Measurements from ENCODE around the gene EFCAB5.
"Not testable (repeated sequence)": the region's sequence is repeated elsewhere in the genome, so short reads cannot be mapped to it uniquely, and the experiment has no call there.

The EFCAB5 gene

GRCh38 chr17:30021708-30022317, 80.4 kb downstream of the EFCAB5 start:
- DNase-seq, result peak; percentile 9

GRCh38 chr17:30025325-30025724, 83.9 kb downstream of the EFCAB5 start:
- not testable (repeated sequence) for DNase-seq

GRCh38 chr17:30027676-30028075, 86.2 kb downstream of the EFCAB5 start:
- DNase-seq, result no peak

GRCh38 chr17:30031214-30031869, 89.9 kb downstream of the EFCAB5 start:
- no peak for DNase-seq

GRCh38 chr17:30035369-30035768, 93.9 kb downstream of the EFCAB5 start:
- no peak for DNase-seq

DNA sequence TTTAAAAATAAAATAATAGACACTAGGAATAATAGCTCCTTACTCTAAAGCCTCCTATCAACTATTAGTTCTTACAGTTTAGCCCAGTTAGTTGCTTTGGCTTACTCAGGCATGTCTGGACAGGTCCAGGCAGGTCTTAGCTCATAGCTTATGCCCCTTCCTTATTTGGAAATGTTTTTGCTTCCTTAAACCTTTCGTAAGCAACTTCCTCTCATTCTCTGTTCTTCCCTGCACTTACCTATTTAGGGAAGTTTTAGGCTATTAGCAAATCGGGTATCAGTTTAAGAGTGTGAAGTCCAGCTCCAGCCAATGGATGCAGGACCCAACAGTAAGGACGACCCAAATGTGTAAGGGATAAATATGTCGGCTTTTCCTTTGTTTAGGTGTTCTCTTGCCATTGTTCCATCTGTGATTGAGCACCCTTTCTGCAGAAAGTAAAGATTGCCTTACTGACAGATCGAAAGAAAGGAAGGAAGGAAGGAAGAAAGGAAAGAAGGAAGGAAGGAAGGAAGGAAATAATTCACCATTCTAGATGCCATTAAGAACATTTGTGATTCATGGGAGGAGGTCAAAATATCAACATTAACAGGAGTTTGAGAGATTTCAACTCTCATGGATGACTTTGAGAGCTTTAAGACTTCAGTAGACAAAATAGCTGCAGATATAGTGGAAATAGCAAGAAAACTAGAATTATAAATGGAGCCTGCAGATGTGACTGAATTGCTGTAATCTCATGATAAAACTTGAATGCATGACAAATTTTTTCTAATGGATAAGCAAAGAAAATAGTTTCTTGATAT, 99.5 kb downstream of the EFCAB5 start:
- peak; percentile 8 for DNase-seq

GRCh38 chr17:30041551-30041950, 100.1 kb downstream of the EFCAB5 start:
- no peak for DNase-seq

- no peak for DNase-seq
Measured at GRCh38 chr17:30062372-30062771, 120.9 kb downstream of the EFCAB5 start.

DNA sequence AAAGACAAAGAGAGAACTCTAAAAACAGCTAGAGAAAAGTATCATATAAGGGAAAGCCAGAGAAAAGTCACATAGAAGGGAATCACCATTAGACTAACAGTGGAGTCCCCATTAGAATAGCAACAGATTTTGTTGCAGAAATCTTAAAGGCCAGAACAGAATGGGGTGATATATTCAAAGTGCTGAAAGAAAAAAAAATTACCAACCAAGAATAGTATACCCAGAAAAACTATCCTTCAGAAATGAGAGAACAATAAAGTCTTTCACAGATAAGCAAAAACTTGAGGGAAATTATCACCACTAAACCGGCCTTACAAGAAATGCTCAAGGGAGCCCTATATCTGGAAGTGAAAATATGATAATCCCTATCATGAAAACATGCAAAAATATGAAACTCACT, 123.3 kb downstream of the EFCAB5 start:
- DNase-seq, result no peak

- DNase-seq, result no peak
Measured at GRCh38 chr17:30068465-30068864, 127.0 kb downstream of the EFCAB5 start.

DNA sequence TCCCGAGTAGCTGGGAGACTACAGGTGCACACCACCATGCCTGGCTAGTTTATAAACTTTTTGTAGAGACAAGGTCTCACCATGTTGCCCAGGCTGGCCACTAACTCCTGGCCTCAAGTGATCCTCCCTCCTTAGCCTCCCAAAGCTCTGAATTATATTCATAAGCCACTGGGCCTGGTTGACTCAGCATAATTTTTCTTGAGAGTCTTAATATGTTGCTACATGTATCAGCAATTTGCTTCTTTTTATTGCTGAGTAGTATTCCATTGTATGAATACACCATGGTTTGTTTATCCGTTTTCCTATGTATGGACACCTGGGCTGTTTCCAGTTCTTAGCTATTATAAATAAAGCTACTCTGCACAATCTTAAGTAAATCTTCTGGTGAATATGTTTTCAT, 132.8 kb downstream of the EFCAB5 start:
- DNase-seq, result no peak

DNA sequence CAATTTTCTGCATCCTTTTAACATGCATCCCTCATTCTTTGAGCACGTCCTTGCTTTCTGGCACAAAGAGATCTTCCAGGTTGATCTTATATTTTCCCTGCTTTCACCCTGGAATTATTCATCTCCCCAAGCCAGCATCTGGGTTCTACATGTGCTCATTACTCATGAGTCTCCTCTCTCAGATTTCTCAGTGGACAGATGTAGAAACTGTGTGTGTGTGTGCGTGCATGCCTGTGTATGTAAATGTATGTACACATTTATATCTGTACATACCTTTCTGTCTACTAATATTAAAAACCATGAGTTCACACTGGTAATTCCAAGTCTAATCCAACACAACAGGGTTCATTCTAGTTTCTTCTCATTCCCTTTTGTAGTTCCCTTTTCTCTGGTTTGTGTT, 133.3 kb downstream of the EFCAB5 start:
- DNase-seq, result no peak

DNA sequence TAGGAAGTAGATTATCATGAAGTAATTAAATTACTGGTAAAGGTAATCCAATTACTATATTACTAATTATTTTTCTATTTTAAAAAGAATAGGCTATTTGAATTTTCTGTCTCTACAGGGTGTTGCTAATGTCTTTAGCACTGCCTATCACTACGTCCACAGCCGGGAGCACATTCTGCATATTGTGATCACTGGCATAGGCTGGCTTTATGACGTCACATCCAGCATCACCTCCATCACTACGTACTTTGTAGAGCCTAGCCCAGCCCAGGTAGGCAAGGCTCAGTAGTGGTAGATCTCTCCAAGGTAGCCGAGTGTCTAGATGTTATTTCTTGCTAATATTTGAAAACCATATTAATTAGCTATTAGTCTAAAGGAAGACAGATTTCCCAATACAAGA, 141.3 kb downstream of the EFCAB5 start:
- no peak for DNase-seq

DNA sequence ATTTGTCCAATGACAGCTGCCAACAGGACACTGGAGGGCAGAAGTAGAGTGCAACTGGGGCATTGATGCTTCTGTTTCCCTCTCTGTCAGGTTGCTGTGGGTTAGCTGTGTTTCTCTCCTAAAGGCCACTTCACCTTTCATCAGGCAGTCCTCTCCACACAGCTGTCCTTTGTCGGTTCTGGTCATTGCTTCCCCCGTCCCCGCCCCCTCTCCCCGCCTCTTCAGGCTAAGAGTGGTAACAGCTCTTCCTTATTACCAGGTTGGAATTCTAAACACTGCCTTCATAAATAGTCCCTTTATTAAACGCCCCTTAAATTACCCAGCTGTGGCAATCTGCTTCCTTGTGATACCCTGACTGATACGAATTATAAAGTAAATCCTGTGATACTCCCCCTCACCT, 143.4 kb downstream of the EFCAB5 start:
- DNase-seq, result peak; percentile 47

DNA sequence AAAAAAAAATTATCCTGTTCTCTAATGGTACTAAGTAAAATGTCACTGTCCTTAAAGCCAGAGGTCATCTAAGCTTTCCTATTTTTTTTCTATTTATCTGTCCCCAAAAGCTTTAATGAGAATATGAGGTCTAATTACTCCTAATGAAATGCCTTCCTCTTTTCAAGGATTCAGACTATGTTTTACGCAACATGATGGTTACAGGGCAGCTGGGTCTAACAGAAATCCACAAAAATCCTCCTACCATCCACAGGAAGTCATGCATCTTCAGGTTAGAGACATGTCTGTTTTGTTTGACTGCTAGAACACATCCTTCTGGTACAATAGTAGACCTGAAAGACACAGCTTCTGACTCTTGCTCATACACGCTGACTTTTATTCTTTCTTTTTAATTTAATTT, 145.5 kb downstream of the EFCAB5 start:
- DNase-seq, result no peak

DNA sequence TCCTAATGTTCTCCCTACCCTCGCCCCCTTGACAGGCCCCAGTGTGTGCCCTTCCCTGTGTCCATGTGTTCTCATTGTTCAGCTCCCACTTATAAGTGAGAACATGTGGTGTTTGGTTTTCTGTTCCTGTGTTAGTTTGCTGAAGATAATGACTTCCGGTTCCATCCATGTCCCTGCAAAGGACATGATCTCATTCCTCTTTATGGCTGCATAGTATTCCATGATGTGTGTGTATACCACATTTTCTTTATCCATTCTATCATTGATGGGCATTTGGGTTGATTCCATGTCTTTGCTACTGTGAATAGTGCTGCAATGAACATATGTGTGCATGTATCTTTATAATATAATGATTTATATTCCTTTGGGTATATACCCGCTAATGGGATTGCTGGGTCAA, 146.0 kb downstream of the EFCAB5 start:
- not testable (repeated sequence) for DNase-seq

GRCh38 chr17:30091121-30091670, 149.8 kb downstream of the EFCAB5 start:
- DNase-seq, result no peak

- no peak for DNase-seq
Measured at GRCh38 chr17:30091771-30092170, 150.3 kb downstream of the EFCAB5 start.

- DNase-seq, result no peak
Measured at GRCh38 chr17:30092886-30093285, 151.5 kb downstream of the EFCAB5 start.

DNA sequence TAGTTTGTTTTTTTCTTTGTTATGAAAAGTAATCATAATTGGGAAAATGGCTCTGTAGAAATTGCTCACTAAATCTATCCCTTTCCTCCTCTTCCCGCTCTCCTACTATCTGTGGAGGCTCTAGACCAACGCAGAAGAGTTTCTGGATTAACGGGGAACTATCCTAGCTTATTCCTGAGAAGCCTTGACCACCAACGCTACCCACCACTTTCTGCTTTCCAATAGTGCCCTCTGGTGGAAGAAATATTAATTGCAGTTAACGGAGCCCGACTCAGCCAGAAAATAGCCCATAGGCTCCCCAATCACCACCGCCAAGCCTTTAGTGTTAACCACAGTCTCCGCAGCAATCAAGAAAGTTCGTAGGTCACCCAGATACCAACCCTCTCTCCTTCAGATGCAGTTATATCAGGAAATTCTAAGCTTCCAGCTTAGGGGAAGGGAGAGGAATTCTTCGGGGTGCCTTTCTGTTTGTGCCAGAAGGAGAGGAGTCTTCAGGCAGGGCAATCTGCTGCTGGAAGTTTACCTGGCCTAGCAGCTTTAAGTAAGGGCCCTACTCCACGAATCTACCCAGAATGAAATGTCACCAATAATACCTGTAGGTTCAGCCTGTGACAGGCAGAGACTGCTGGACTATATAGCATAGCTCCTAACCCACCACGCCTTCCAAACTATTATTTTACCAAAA, 152.2 kb downstream of the EFCAB5 start:
- DNase-seq, result no peak

DNA sequence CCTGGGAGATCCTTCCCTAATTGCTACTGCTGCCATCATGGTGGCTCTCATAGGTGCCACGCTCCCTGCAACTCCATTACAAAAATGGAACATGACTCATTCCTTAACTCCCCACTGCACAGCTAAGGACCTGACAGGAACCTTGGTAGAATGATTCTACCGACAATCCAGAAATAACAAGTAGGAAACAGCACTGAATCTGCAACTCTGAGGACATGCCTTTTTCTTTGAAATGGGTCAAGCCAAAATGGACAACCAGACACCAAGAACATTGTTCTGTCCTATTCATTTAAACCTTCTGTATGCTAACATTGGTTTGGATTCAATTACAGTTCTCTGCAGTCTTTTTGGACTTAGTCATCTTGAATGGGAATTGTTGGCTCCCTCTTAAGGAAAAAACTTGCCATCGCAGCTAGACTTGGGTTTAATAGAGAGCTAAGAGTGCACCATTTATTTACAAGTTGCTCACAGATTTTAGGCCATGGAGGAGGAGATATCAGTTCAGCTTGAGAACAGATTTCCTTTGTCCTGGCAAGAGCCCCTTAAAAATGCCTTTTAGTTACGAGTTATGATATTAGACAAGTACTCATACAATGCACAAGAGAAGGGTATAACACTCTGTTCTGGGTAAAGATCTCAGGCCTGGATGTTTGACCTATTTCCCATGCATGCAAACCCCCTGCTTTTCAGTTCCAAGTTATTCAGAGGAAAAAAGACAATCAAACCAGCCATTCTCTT, 154.2 kb downstream of the EFCAB5 start:
- no peak for DNase-seq

GRCh38 chr17:30101686-30102390, 160.4 kb downstream of the EFCAB5 start:
- DNase-seq, result no peak
